Neural progenitor cell (in vitro differentiated cells): Measurements from ENCODE around the gene LDLRAD4. TPM values are rescaled to one million over a fixed set of nuclear protein-coding genes. Genes with fewer than 3 reads are reported as not detected.
A peak's percentile ranks its signal among the peaks of the same experiment; 100 is the strongest.

Source experiments
- DNase-seq: peaks from one replicate; pipeline ENCODE4 v3.0.0-alpha.2; 2016; ENCODE audit warnings: low spot score
- H2AFZ ChIP-seq: fragments of 200-600 bp; sonication (generic); replicated peaks from 2 replicates; pipeline ENCODE4 v1.6.1; 2016; ENCODE audit warnings: antibody characterized with exemption
- H3F3A ChIP-seq: fragments of 200-600 bp; sonication (generic); 2 replicates; pipeline ENCODE4 v1.6.1; 2016; ENCODE audit warnings: antibody characterized with exemption, low read depth
- H3K27ac ChIP-seq: fragments of 200-600 bp; sonication (generic); 2 replicates; pipeline ENCODE4 v1.5.1; 2016; ENCODE audit warnings: mild to moderate bottlenecking
- H3K27me3 ChIP-seq: fragments of 200-600 bp; sonication (generic); 2 replicates; pipeline ENCODE4 v1.6.1; 2016; ENCODE audit warnings: mild to moderate bottlenecking, moderate library complexity
- H3K36me3 ChIP-seq: fragments of 200-600 bp; sonication (generic); 2 replicates; pipeline ENCODE4 v1.5.1; 2016
- H3K4me1 ChIP-seq: fragments of 200-600 bp; sonication (generic); 2 replicates; pipeline ENCODE4 v1.6.1; 2016; ENCODE audit warnings: mixed run types
- H3K4me2 ChIP-seq: fragments of 200-600 bp; sonication (generic); 2 replicates; pipeline ENCODE4 v1.6.1; 2016
- H3K4me3 ChIP-seq: fragments of 200-600 bp; sonication (generic); 2 replicates; pipeline ENCODE4 v1.5.1; 2016
- H3K79me2 ChIP-seq: fragments of 200-600 bp; sonication (generic); 2 replicates; pipeline ENCODE4 v1.6.1; 2016; ENCODE audit warnings: low read depth
- H3K9ac ChIP-seq: fragments of 200-600 bp; sonication (generic); 2 replicates; pipeline ENCODE4 v1.6.1; 2016
- H3K9me3 ChIP-seq: fragments of 200-600 bp; sonication (generic); 2 replicates; pipeline ENCODE4 v1.5.1; 2016; ENCODE audit warnings: low read depth
- H4K20me1 ChIP-seq: fragments of 200-600 bp; sonication (generic); 2 replicates; pipeline ENCODE4 v1.6.1; 2016; ENCODE audit warnings: low read depth
- H3K27ac Mint-ChIP-seq: 3 replicates; pipeline ENCODE4 v1.8.0; 2021; ENCODE audit warnings: mixed read lengths
- H3K27me3 Mint-ChIP-seq: 2 replicates; pipeline ENCODE4 v1.8.0; 2022; ENCODE audit warnings: low read depth, mild to moderate bottlenecking, inconsistent platforms, moderate library complexity, mixed read lengths; ENCODE audit not compliant: insufficient read depth
- H3K36me3 Mint-ChIP-seq: 3 replicates; pipeline ENCODE4 v1.8.0; 2021; ENCODE audit warnings: mixed read lengths
- H3K4me1 Mint-ChIP-seq: 3 replicates; pipeline ENCODE4 v1.8.0; 2021; ENCODE audit warnings: mixed read lengths
- H3K4me3 Mint-ChIP-seq: 3 replicates; pipeline ENCODE4 v1.8.0; 2021; ENCODE audit warnings: mild to moderate bottlenecking, moderate library complexity, mixed read lengths
- H3K9me3 Mint-ChIP-seq: 3 replicates; pipeline ENCODE4 v1.8.0; 2020; ENCODE audit warnings: mixed read lengths
- CTCF ChIP-seq: fragments of 200-600 bp; sonication (generic); IDR thresholded peaks from 2 replicates; pipeline ENCODE4 v1.5.1; 2017; ENCODE audit warnings: antibody characterized with exemption, mild to moderate bottlenecking
- EZH2 ChIP-seq: fragments of 200-600 bp; sonication (generic); IDR thresholded peaks from 2 replicates; pipeline ENCODE4 v1.6.1; 2017; ENCODE audit warnings: antibody characterized with exemption, mild to moderate bottlenecking, moderate library complexity
- EZH2phosphoT487 ChIP-seq: fragments of 200-600 bp; sonication (generic); IDR thresholded peaks from 2 replicates; pipeline ENCODE4 v1.6.1; 2017; ENCODE audit warnings: antibody characterized with exemption
- total RNA-seq: library from RNA; depleted of rRNA; stranded (reverse); fragments of >200 nt; gene quantifications from 2 replicates; pipeline ENCODE4 v1.2.3, GENCODE V29; 2015; ENCODE audit warnings: low replicate concordance

Gene LDLRAD4
- total RNA-seq, 1 donor from 2014 or later = 0.65 TPM

DNA sequence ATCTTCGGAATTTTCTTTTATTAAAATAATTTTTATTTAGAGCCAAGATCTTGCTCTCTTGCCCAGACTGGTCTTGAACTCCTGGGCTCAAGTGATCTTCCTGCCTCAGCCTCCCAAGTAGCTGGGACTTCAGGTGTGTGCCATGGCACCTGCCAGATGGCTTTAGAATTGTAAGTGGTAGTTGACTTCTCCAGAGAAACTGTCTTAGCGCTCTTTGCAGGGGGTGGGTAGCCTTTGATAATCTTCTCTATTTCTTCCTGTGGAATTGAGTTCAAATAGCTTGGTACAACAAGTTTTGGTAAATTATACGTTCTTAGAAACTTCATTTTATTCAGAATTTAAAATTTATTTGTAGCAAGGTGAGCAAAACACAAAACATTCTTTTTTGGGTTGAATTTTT, 113.3 kb downstream of the LDLRAD4 start:
- no peaks in the 10 kb centered on the region for H4K20me1 ChIP-seq
- H3K36me3 Mint-ChIP-seq = no peaks in the 10 kb centered on the region

GRCh38 chr18:13332874-13333273, 114.3 kb downstream of the LDLRAD4 start:
- no peaks in the 10 kb centered on the region for H3K4me1 ChIP-seq
- no peaks in the 10 kb centered on the region for H3K9me3 ChIP-seq
- H3K4me3 ChIP-seq = no peak overlapping the region
- H3K27ac Mint-ChIP-seq = no peak overlapping the region
- no peaks in the 10 kb centered on the region for H3K27me3 ChIP-seq
- H3K4me2 ChIP-seq = no peak overlapping the region
- H3K4me3 Mint-ChIP-seq = no peak overlapping the region
- H3K9ac ChIP-seq = no peak overlapping the region
- H3K79me2 ChIP-seq = no peaks in the 10 kb centered on the region
- no peak for DNase-seq
- H3K9me3 Mint-ChIP-seq = peaks cover 29% of the 10 kb centered on the region
- H3F3A ChIP-seq = no peaks in the 10 kb centered on the region
- TF ChIP-seq EZH2 (no peak), CTCF (no peak), EZH2phosphoT487 (no peak)
- no peaks in the 10 kb centered on the region for H3K36me3 Mint-ChIP-seq
- H3K4me1 Mint-ChIP-seq = peaks cover 4% of the 10 kb centered on the region
- H2AFZ ChIP-seq = no peak overlapping the region
- H3K27ac ChIP-seq = no peak overlapping the region
- no peaks in the 10 kb centered on the region for H3K27me3 Mint-ChIP-seq
- no peaks in the 10 kb centered on the region for H4K20me1 ChIP-seq
- H3K36me3 ChIP-seq = no peaks in the 10 kb centered on the region

More for the DNA sequence above, 113.3 kb downstream of the LDLRAD4 start:
- peaks cover 9% of the 10 kb centered on the region for H3K4me1 Mint-ChIP-seq
- no peak for DNase-seq
- H3K27me3 Mint-ChIP-seq = no peaks in the 10 kb centered on the region
- no peak overlapping the region for H3K4me2 ChIP-seq
- no peak overlapping the region for H2AFZ ChIP-seq
- no peaks in the 10 kb centered on the region for H3K79me2 ChIP-seq
- no peaks in the 10 kb centered on the region for H3K9me3 ChIP-seq
- TF ChIP-seq EZH2 (no peak), EZH2phosphoT487 (no peak), CTCF (no peak)
- H3K4me3 ChIP-seq = no peak overlapping the region
- H3K9ac ChIP-seq = no peak overlapping the region
- peaks cover 32% of the 10 kb centered on the region for H3K9me3 Mint-ChIP-seq
- H3F3A ChIP-seq = no peaks in the 10 kb centered on the region
- H3K4me3 Mint-ChIP-seq = no peak overlapping the region
- no peaks in the 10 kb centered on the region for H3K4me1 ChIP-seq
- no peak overlapping the region for H3K27ac Mint-ChIP-seq
- H3K27ac ChIP-seq = no peak overlapping the region
- H3K36me3 ChIP-seq = no peaks in the 10 kb centered on the region
- H3K27me3 ChIP-seq = no peaks in the 10 kb centered on the region

DNA sequence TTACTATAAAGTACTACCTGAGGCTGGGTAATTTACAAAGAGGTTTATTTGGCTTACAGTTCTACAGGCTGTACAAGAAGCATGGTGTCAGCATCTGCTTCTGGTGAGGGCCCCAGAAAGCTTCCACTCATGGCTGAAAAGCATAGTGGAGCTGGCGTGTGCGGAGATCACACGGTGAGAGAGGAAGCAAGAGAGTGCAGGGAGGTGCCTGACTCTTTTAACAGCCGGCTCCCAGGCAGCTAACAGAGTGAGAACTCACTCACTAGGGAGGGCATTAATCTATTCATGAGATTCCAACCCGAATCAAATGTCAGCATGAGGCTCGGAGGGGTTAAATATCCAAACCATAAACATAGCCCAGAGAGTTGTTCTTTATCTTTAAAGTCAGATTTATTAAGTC, 117.3 kb downstream of the LDLRAD4 start:
- no peak overlapping the region for H3K27ac Mint-ChIP-seq
- Histone ChIP-seq H3K4me2 (no peak overlapping the region), H3K27ac (no peak overlapping the region), H3K4me3 (no peak overlapping the region), H4K20me1 (no peaks in the 10 kb centered on the region), H3F3A (no peaks in the 10 kb centered on the region), H3K36me3 (no peaks in the 10 kb centered on the region), H3K79me2 (no peaks in the 10 kb centered on the region), H3K4me1 (no peaks in the 10 kb centered on the region), H3K27me3 (no peaks in the 10 kb centered on the region), H2AFZ (no peak overlapping the region), H3K9me3 (no peaks in the 10 kb centered on the region), H3K9ac (no peak overlapping the region)
- H3K9me3 Mint-ChIP-seq = peaks cover 26% of the 10 kb centered on the region
- TF ChIP-seq EZH2phosphoT487 (no peak), EZH2 (no peak), CTCF (no peak)
- H3K4me1 Mint-ChIP-seq = peaks cover 4% of the 10 kb centered on the region
- peak; percentile 18 for DNase-seq
- H3K4me3 Mint-ChIP-seq = no peak overlapping the region
- no peaks in the 10 kb centered on the region for H3K27me3 Mint-ChIP-seq
- H3K36me3 Mint-ChIP-seq = no peaks in the 10 kb centered on the region
